H1 (cell line): Measurements from ENCODE around the gene SELPLG. TPM values are rescaled to one million over a fixed set of nuclear protein-coding genes. Genes with fewer than 3 reads are reported as not detected.
"Not testable (repeated sequence)": the region's sequence is repeated elsewhere in the genome, so short reads cannot be mapped to it uniquely, and the experiment has no call there.

Experiments
- CTCF ChIA-PET: fragments of 300-600 bp; sonication (Branson Sonifier 250); formaldehyde crosslinking; loops from one replicate; lab custom pipeline; 2021; ENCODE audit not compliant: partially characterized antibody; lab: Charles Lee
- POLR2A ChIA-PET: fragments of 300-600 bp; sonication (Branson Sonifier 250); formaldehyde crosslinking; loops from one replicate; lab custom pipeline; 2021; ENCODE audit warnings: inconsistent platforms; ENCODE audit not compliant: partially characterized antibody; lab: Charles Lee
- DNase-seq, 2 experiments: peaks; one replicate each; pipeline versions ENCODE4 v3.0.0 to v3.0.0-alpha.2; 2010 to 2022; ENCODE audit warnings: low spot score in 2 of 2, low read depth in 1 of 2, mixed read lengths in 1 of 2
- FAIRE-seq: peaks from 2 replicates; lab custom pipeline; 2011; peaks lifted over from hg19 to GRCh38; lab: Jason Lieb, UNC
- H2AFZ ChIP-seq: 2 replicates; pipeline ENCODE4 v1.8.1; 2012; ENCODE audit warnings: low read length, inconsistent platforms
- H2AK5ac ChIP-seq: 2 replicates; pipeline ENCODE4 v1.6.1; 2013; ENCODE audit warnings: low read depth, low read length
- H2BK120ac ChIP-seq: replicated peaks from 2 replicates; pipeline ENCODE3; 2013; ENCODE audit warnings: low read depth, low read length, inconsistent platforms
- H2BK12ac ChIP-seq: 2 replicates; pipeline ENCODE4 v1.6.1; 2013; ENCODE audit warnings: low read depth, low read length
- H2BK15ac ChIP-seq: 2 replicates; pipeline ENCODE4 v1.6.1; 2013; ENCODE audit warnings: low read length
- H2BK20ac ChIP-seq: 2 replicates; pipeline ENCODE4 v1.6.1; 2013; ENCODE audit warnings: low read length
- H2BK5ac ChIP-seq: 2 replicates; pipeline ENCODE4 v1.6.1; 2013; ENCODE audit warnings: low read depth, low read length
- H3K14ac ChIP-seq: 2 replicates; pipeline ENCODE4 v1.6.1; 2013; ENCODE audit warnings: inconsistent platforms; ENCODE audit not compliant: insufficient read length
- H3K18ac ChIP-seq: 2 replicates; pipeline ENCODE4 v1.6.1; 2013; ENCODE audit warnings: low read length; ENCODE audit errors: extremely low read depth
- H3K23ac ChIP-seq: 2 replicates; pipeline ENCODE4 v1.6.1; 2013; ENCODE audit warnings: inconsistent platforms; ENCODE audit not compliant: insufficient read length
- H3K23me2 ChIP-seq: 2 replicates; pipeline ENCODE4 v1.6.1; 2013; ENCODE audit warnings: low read depth, low read length
- H3K27ac ChIP-seq: 2 replicates; pipeline ENCODE4 v1.6.1; 2011; ENCODE audit warnings: low read depth, low read length, inconsistent platforms
- H3K27me3 ChIP-seq, 4 experiments: replicated peaks in 1 of 4; 1 replicate in 1 of 4; 2 replicates in 3 of 4; pipeline versions ENCODE4 v1.6.1 to v1.8.1; 2011 to 2013; ENCODE audit warnings: low read length in 3 of 4, mild to moderate bottlenecking in 3 of 4, inconsistent platforms in 2 of 4, mixed read lengths in 2 of 4, moderate library complexity in 1 of 4; ENCODE audit not compliant: control insufficient read depth in 3 of 4, insufficient read depth in 3 of 4; ENCODE audit errors: extremely low read depth in 1 of 4
- H3K36me3 ChIP-seq, 4 experiments: 2 replicates each; pipeline versions ENCODE4 v1.6.1 to v1.8.1; 2011 to 2013; ENCODE audit warnings: mild to moderate bottlenecking in 4 of 4, low read length in 3 of 4, moderate library complexity in 2 of 4, control low read depth in 1 of 4, inconsistent platforms in 1 of 4; ENCODE audit not compliant: insufficient read depth in 4 of 4, control insufficient read depth in 2 of 4
- H3K4ac ChIP-seq: replicated peaks from 2 replicates; pipeline ENCODE3; 2013; ENCODE audit warnings: low read length, low read depth, mixed read lengths, inconsistent platforms; ENCODE audit not compliant: insufficient read length
- H3K4me1 ChIP-seq, 4 experiments: replicated peaks in 1 of 4; 1 replicate in 1 of 4; 2 replicates in 3 of 4; pipeline versions ENCODE4 v1.6.1 to v1.8.1; 2011 to 2013; ENCODE audit warnings: low read length in 3 of 4, inconsistent platforms in 2 of 4, mixed read lengths in 1 of 4; ENCODE audit not compliant: insufficient read depth in 4 of 4, control insufficient read depth in 3 of 4
- H3K4me2 ChIP-seq, 2 experiments: 2 replicates each; pipeline versions ENCODE4 v1.6.1 to v1.8.1; 2011 to 2013; ENCODE audit warnings: low read depth in 2 of 2, low read length in 2 of 2, control low read depth in 1 of 2, inconsistent platforms in 1 of 2, mild to moderate bottlenecking in 1 of 2; ENCODE audit not compliant: insufficient read depth in 1 of 2
- H3K4me3 ChIP-seq, 4 experiments: fragments of 200-600, 300-600 bp in 1 of 4; sonication (generic), shearing (Covaris generic), sonication (Bioruptor Twin) in 1 of 4; 2 replicates each; pipeline versions ENCODE4 v1.5.1 to v1.8.1; 2011 to 2016; ENCODE audit warnings: low read length in 4 of 4, low read depth in 3 of 4, control low read depth in 2 of 4, inconsistent platforms in 2 of 4, mild to moderate bottlenecking in 2 of 4, mixed read lengths in 1 of 4, moderate library complexity in 1 of 4; ENCODE audit not compliant: insufficient read depth in 2 of 4; ENCODE audit errors: extremely low read depth in 1 of 4
- H3K56ac ChIP-seq: replicated peaks from 2 replicates; pipeline ENCODE3; 2013; ENCODE audit warnings: low read depth, mild to moderate bottlenecking, mixed read lengths, low read length, inconsistent platforms; ENCODE audit not compliant: insufficient read length
- H3K79me1 ChIP-seq: 2 replicates; pipeline ENCODE4 v1.6.1; 2013; ENCODE audit warnings: low read depth, low read length, control low read depth
- H3K79me2 ChIP-seq, 2 experiments: 2 replicates each; pipeline versions ENCODE4 v1.6.1 to v1.8.1; 2012 to 2013; ENCODE audit warnings: low read length in 2 of 2, mild to moderate bottlenecking in 2 of 2, inconsistent platforms in 1 of 2; ENCODE audit not compliant: insufficient read depth in 2 of 2, control insufficient read depth in 1 of 2
- H3K9ac ChIP-seq, 4 experiments: replicated peaks in 1 of 4; 1 replicate in 1 of 4; 2 replicates in 3 of 4; pipeline versions ENCODE4 v1.6.1 to v1.8.1; 2011 to 2013; ENCODE audit warnings: low read depth in 3 of 4, low read length in 3 of 4, control low read depth in 2 of 4, mild to moderate bottlenecking in 2 of 4, moderate library complexity in 2 of 4, inconsistent platforms in 1 of 4; ENCODE audit errors: extremely low read depth in 1 of 4
- H3K9me3 ChIP-seq, 2 experiments: 2 replicates each; pipeline versions ENCODE4 v1.6.1 to v1.8.1; 2012 to 2013; ENCODE audit warnings: mild to moderate bottlenecking in 2 of 2, moderate library complexity in 2 of 2, control low read depth in 1 of 2, inconsistent platforms in 1 of 2, low read depth in 1 of 2, low read length in 1 of 2, mixed read lengths in 1 of 2; ENCODE audit not compliant: insufficient read depth in 2 of 2
- H4K20me1 ChIP-seq, 2 experiments: replicated peaks in 1 of 2; 2 replicates each; pipeline versions ENCODE3 to v1.8.1; 2011 to 2013; ENCODE audit warnings: inconsistent platforms in 2 of 2, low read length in 2 of 2, mild to moderate bottlenecking in 1 of 2; ENCODE audit not compliant: insufficient read depth in 2 of 2, control insufficient read depth in 1 of 2
- H4K5ac ChIP-seq: 2 replicates; pipeline ENCODE4 v1.6.1; 2013; ENCODE audit warnings: low read length, low read depth, mixed read lengths, inconsistent platforms; ENCODE audit not compliant: insufficient read length
- H4K8ac ChIP-seq: 2 replicates; pipeline ENCODE4 v1.8.0; 2013; ENCODE audit warnings: mild to moderate bottlenecking, moderate library complexity, low read length, inconsistent platforms; ENCODE audit not compliant: insufficient read depth; ENCODE audit errors: extremely low read depth
- H4K91ac ChIP-seq: replicated peaks from 2 replicates; pipeline ENCODE3; 2013; ENCODE audit warnings: low read length, mixed read lengths, inconsistent platforms; ENCODE audit not compliant: insufficient read length
- WGBS, 2 experiments: shearing (Covaris generic) in 1 of 2; methylation state at CpG; one replicate each; pipeline versions ENCODE4 v1.1.6 to v1.1.7; 2013 to 2015; ENCODE audit warnings: low lambda C conversion rate in 2 of 2, mixed read lengths in 2 of 2, inconsistent platforms in 1 of 2, low coverage in 1 of 2, missing lambda C conversion rate in 1 of 2; ENCODE audit not compliant: insufficient replicate concordance in 2 of 2, insufficient coverage in 1 of 2, insufficient read length in 1 of 2; ENCODE audit errors: extremely low coverage in 1 of 2, missing lambda C conversion rate in 1 of 2; 5-methylcytosine and 5-hydroxymethylcytosine counted together
- polyA plus RNA-seq, 7 experiments: library from polyadenylated mRNA; depleted of rRNA in 3 of 7; stranded (reverse) in 5 of 7; unstranded in 2 of 7; fragments of >200 nt in 5 of 7; fragments of 200-250 nt in 2 of 7; gene quantifications; 1 replicate in 5 of 7; 2 replicates in 1 of 7; 4 replicates in 1 of 7; pipeline versions ENCODE4 v1.2.1 to v1.2.3, GENCODE V29; 2011 to 2013; ENCODE audit warnings: missing spikeins in 2 of 7, mixed read lengths in 2 of 7
- total RNA-seq: library from RNA; stranded (reverse); fragmentation: NEBNext Ultra II Directional; extraction: Animal tissue kit (Norgen Biotek cat#: 25700); gene quantifications from 2 replicates; pipeline ENCODE4 v1.2.1, GENCODE V29; 2021

Gene SELPLG
- total and polyA plus RNA-seq, 2 of the 8 experiments (the other 6 are each of a cell fraction or from before 2014, with no cell fraction given), result 0.18 TPM; not detected in 1

DNA sequence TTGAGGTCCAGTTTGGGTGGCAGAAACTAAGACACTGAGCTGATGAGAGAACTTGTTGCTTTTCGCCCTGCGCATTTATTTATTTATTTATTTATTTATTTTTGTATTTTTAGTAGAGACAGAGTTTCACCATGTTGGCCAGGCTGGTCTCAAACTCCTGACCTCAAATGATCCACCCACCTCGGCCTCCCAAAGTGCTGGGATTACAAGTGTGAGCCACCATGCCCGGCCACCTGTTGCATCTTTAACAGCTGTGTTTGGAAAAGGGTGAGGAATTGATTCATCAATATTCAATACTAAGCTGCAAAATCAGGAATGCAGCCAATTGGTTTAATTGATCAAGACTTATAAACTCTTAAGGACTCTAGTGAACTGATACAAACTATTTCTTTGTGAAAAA lies 24.4 kb upstream of the SELPLG start:
- 98% methylated on average over 4 of the region's 4 CpGs; no CpG with 5 or more reads in 1 of the 2 experiments for WGBS, 2 experiments
- H3K9me3 ChIP-seq, H2AFZ ChIP-seq, H3K27me3 ChIP-seq, H3K4me2 ChIP-seq, H3K79me2 ChIP-seq, H3K23ac ChIP-seq, H2BK12ac ChIP-seq, H3K23me2 ChIP-seq, H2AK5ac ChIP-seq, H3K14ac ChIP-seq, H4K5ac ChIP-seq, POLR2A ChIA-PET, DNase-seq, H3K79me1 ChIP-seq, FAIRE-seq, H4K91ac ChIP-seq, H2BK20ac ChIP-seq, H2BK120ac ChIP-seq, H3K18ac ChIP-seq, H3K4me3 ChIP-seq, H3K4ac ChIP-seq, H3K27ac ChIP-seq, H2BK5ac ChIP-seq, H3K9ac ChIP-seq, H4K20me1 ChIP-seq, H3K56ac ChIP-seq, H4K8ac ChIP-seq, H2BK15ac ChIP-seq: not testable (repeated sequence)
- Histone ChIP-seq H3K36me3 (peaks cover 4 to 31% (median 14%) of the 10 kb centered on the region in 4 experiments; a peak in 7 of 8 replicates), H3K4me1 (peaks cover 0 to 12% (median 7%) of the 10 kb centered on the region in 4 experiments; a peak in 5 of 7 replicates)
- CTCF ChIA-PET, result interaction anchor here (0.7 to 3.4 kb wide), 6 partner anchors 9 to 681 kb away, joined by 3 to 15 read pairs (median 3); no protein-coding TSS in a partner anchor
